Measurements from ENCODE around the gene ZNF555. TPM values are rescaled to one million over a fixed set of nuclear protein-coding genes. Genes with fewer than 3 reads are reported as not detected.

ZNF555 gene
- polyA plus RNA-seq, 2 of the 4 experiments (the other 2 are of a cell fraction), result 1.7 to 2.3 TPM

GRCh38 chr19:2865334-2866100 is 24.2 kb downstream of the ZNF555 start:
- 18% methylated on average over 12 of the region's 12 CpGs for WGBS (ENCODE audit: missing lambda C conversion rate)
- ATAC-seq, result no peak
- POLR2A ChIA-PET, result no interaction called here

GRCh38 chr19:2866495-2867024 is 25.3 kb downstream of the ZNF555 start:
- no peak overlapping the region for H3K4me3 ChIP-seq
- H3K4me1 ChIP-seq, result no peaks in the 10 kb centered on the region
- no peak overlapping the region for H3K4me2 ChIP-seq
- TF ChIP-seq TFCP2L1 (CRISPR knock-in tag; IDR thresholded peaks at IDR 0.05) (no peak), E2F6 (IDR thresholded peaks at IDR 0.05; ENCODE audit: borderline replicate concordance, low read depth) (no peak), TP53 (CRISPR knock-in tag; IDR thresholded peaks at IDR 0.05) (no peak), EHF (CRISPR knock-in tag; IDR thresholded peaks at IDR 0.05) (no peak), HDAC2 (IDR thresholded peaks at IDR 0.05) (no peak), MAX (IDR thresholded peaks at IDR 0.05) (no peak), CBX2 (IDR thresholded peaks at IDR 0.05; ENCODE audit: borderline replicate concordance, low read depth) (no peak)
- 58% methylated on average over 8 of the region's 8 CpGs for WGBS (ENCODE audit: missing lambda C conversion rate)
- DNase-seq (ENCODE audit: low read depth in 1 of 2, low spot score in 1 of 2) (no peak), FAIRE-seq (no peak), ATAC-seq (no peak)
- CTCF ChIA-PET, result no interaction called here
- H3K9me3 ChIP-seq, result peaks cover 11% of the 10 kb centered on the region; the same call in 2 of the 3 replicates
- POLR2A ChIA-PET, result interaction anchor here (0.5 kb wide), 1 partner anchor 17 kb away, joined by 3 read pairs; no protein-coding TSS in a partner anchor
- H3K27ac ChIP-seq, result no peak overlapping the region

More at GRCh38 chr19:2865334-2866100, 24.2 kb downstream of the ZNF555 start:
- no peak overlapping the region for H3K4me3 ChIP-seq
- CTCF ChIA-PET, result interaction anchor here (0.6 kb wide), 1 partner anchor 85 kb away, joined by 3 read pairs; no protein-coding TSS in a partner anchor
- FAIRE-seq, result no peak
- TF ChIP-seq SREBF2 (IDR thresholded peaks at IDR 0.05) (no peak), FOSL2 (IDR thresholded peaks at IDR 0.05) (no peak), FOSL2 (CRISPR knock-in tag; IDR thresholded peaks at IDR 0.05) (no peak), EHF (CRISPR knock-in tag; IDR thresholded peaks at IDR 0.05) (no peak), KDM5A (IDR thresholded peaks at IDR 0.05) (no peak), JUNB (IDR thresholded peaks at IDR 0.05) (no peak), ELK1 (IDR thresholded peaks at IDR 0.05; ENCODE audit: low read depth, low read length) (no peak), CEBPB (IDR thresholded peaks at IDR 0.05) (no peak), USF2 (IDR thresholded peaks at IDR 0.05) (no peak), MYC (IDR thresholded peaks at IDR 0.05; ENCODE audit: borderline replicate concordance, low read length) (no peak), PHF8 (IDR thresholded peaks at IDR 0.05; ENCODE audit: borderline replicate concordance, low read depth) (no peak), HOXB13 (CRISPR knock-in tag; IDR thresholded peaks at IDR 0.05; ENCODE audit: low read depth) (no peak), HEYL (CRISPR knock-in tag; IDR thresholded peaks at IDR 0.05) (no peak), ZNF302 (CRISPR knock-in tag; IDR thresholded peaks at IDR 0.05) (no peak), HMGXB4 (CRISPR knock-in tag; IDR thresholded peaks at IDR 0.05; ENCODE audit: borderline replicate concordance) (no peak), KDM1A (IDR thresholded peaks at IDR 0.05; ENCODE audit: low read depth) (no peak), EHMT2 (IDR thresholded peaks at IDR 0.05; ENCODE audit: low read depth) (no peak)
- H3K4me2 ChIP-seq, result no peak overlapping the region
- no peak for DNase-seq (ENCODE audit: low read depth in 1 of 2, low spot score in 1 of 2)
- H3K27ac ChIP-seq, result no peak overlapping the region
- peaks cover 18% of the 10 kb centered on the region; the same call in 2 of the 3 replicates for H3K9me3 ChIP-seq
- H3K4me1 ChIP-seq, result no peaks in the 10 kb centered on the region

All from A549 (cell line).